HFFc6 (cell line): ENCODE data around the gene HYDIN. TPM values are rescaled to one million over a fixed set of nuclear protein-coding genes. Genes with fewer than 3 reads are reported as not detected.
"Not testable (repeated sequence)": the region's sequence is repeated elsewhere in the genome, so short reads cannot be mapped to it uniquely, and the experiment has no call there.

Experiments
- DNase-seq: peaks from one replicate; pipeline ENCODE4 v3.0.0-alpha.2; 2018
- H3K27ac Mint-ChIP-seq: 2 replicates; pipeline ENCODE4 v1.8.0; 2020; ENCODE audit warnings: mild to moderate bottlenecking, mixed read lengths
- H3K27me3 Mint-ChIP-seq: 2 replicates; pipeline ENCODE4 v1.8.0; 2021; ENCODE audit warnings: mild to moderate bottlenecking, moderate library complexity, mixed read lengths; ENCODE audit not compliant: insufficient read depth
- H3K36me3 Mint-ChIP-seq: 2 replicates; pipeline ENCODE4 v1.8.0; 2021; ENCODE audit warnings: low read depth, mixed read lengths
- H3K4me1 Mint-ChIP-seq: 2 replicates; pipeline ENCODE4 v1.8.0; 2020; ENCODE audit warnings: low read depth, mixed read lengths
- H3K4me3 Mint-ChIP-seq: 2 replicates; pipeline ENCODE4 v1.8.0; 2020; ENCODE audit warnings: mild to moderate bottlenecking, moderate library complexity, mixed read lengths
- H3K9me3 Mint-ChIP-seq: 2 replicates; pipeline ENCODE4 v1.8.0; 2020; ENCODE audit warnings: mild to moderate bottlenecking, mixed read lengths
- total RNA-seq, 6 experiments: library from RNA; stranded (reverse); fragmentation: NEBNext Ultra II Directional; extraction: Animal tissue kit (Norgen Biotek cat#: 25700); gene quantifications; 2 replicates in 1 of 6; 3 replicates in 5 of 6; pipeline ENCODE4 v1.2.3, GENCODE V29; 2021

HYDIN gene
- total RNA-seq, 6 experiments from 2014 or later, result 0.05 TPM; not detected in 5

DNA sequence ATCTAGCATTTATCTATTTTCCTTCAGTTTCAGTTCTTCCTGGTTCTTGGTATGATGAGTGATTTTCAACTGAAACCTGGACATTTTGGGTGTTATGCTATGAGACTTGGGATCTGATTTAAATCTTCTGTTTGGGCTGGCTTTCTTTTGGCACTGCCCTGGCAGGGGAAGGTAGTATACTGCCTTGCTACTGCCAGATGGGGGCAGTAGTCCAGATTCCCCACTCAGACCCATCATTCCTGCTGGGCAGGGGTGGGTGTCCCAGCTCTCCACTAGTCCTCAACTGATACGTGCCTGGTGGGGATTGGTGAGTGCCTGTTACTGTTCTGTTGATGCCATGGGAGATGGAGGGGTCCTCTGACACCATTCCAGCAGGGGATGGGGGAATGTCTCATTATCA, 342.3 kb downstream of the HYDIN start:
- not testable (repeated sequence) for DNase-seq, H3K36me3 Mint-ChIP-seq, H3K9me3 Mint-ChIP-seq, H3K27me3 Mint-ChIP-seq, H3K4me3 Mint-ChIP-seq, H3K4me1 Mint-ChIP-seq, H3K27ac Mint-ChIP-seq

DNA sequence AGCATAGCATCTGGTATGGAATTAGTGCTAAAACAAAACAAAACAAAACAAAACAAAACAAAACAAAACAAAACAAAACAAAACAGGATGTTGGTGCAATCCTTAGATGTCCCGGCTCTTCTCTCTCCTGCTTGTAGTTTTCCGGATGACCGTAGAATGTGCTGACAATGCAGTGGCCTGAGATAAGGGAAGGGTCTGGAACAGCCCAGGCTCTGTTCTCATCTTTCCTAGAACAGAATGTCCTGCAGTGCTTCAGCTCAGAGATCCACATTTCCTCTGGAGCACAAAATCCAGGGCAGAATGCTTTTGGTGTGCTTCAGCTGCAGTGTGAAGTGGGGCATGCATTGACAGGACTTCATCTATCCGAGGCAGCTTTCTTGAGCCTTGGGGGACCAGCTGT, 345.9 kb downstream of the HYDIN start:
- H3K9me3 Mint-ChIP-seq, H3K4me1 Mint-ChIP-seq, DNase-seq, H3K27ac Mint-ChIP-seq, H3K36me3 Mint-ChIP-seq, H3K27me3 Mint-ChIP-seq, H3K4me3 Mint-ChIP-seq: not testable (repeated sequence)

DNA sequence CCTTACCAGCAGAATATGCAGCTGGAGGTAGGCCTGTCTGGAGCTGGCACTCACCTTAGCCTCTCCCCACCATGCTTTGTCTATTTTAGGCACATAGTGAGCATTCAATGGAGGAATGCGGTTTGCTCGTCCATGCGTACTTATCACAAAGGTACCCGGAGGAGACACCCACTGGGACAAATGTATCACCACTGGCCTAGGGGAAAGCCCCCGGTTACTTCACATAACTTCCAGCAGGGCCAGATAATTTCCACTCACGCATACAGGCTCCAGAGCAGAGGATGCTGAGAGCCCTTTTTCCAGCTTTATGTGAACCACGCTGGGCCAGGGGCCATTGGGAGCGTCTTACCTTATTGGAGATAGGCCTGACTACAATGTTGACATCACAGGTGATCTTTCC, 348.2 kb downstream of the HYDIN start:
- H3K4me1 Mint-ChIP-seq, H3K27ac Mint-ChIP-seq, H3K9me3 Mint-ChIP-seq, H3K36me3 Mint-ChIP-seq, H3K27me3 Mint-ChIP-seq, H3K4me3 Mint-ChIP-seq, DNase-seq: not testable (repeated sequence)

DNA sequence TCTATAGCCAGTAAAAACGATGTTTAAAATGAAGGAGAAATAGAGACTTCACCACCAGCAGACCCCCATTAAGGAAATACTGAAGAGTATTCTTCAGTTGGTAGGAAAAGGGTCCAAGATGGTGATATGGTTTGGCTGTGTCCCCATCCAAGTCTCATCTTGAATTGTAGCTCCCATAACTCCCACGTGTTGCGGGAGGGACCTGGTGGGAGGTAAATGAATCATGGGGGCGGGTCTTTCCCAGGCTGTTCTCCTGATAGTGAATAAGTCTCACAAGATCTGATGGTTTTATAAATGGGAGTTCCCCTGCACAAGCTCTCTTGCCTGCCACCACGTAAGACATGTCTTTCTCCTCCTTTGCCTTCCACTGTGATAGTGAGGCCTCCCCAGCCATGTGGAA, 352.6 kb downstream of the HYDIN start:
- H3K27me3 Mint-ChIP-seq, H3K27ac Mint-ChIP-seq, H3K4me1 Mint-ChIP-seq, H3K36me3 Mint-ChIP-seq, H3K9me3 Mint-ChIP-seq, H3K4me3 Mint-ChIP-seq, DNase-seq: not testable (repeated sequence)

DNA sequence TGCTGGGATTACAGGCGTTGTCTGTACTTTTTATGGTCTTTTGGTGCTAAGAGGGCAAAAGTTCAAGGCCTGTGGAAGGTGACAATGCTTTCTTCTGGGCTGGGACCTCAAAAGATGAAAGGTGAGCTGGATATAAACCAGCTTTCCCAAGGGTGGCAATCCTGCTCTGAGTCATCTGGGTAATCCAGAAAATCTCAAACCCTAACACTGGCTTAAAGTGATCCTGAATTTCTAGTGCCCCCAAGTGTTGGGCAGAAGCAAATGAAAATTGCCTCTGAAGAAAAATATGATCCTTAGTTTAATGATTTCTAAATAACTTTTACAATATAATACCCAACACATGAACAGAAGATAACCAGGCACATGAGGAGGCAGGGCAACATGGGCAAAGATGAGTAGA, 354.1 kb downstream of the HYDIN start:
- not testable (repeated sequence) for DNase-seq

DNA sequence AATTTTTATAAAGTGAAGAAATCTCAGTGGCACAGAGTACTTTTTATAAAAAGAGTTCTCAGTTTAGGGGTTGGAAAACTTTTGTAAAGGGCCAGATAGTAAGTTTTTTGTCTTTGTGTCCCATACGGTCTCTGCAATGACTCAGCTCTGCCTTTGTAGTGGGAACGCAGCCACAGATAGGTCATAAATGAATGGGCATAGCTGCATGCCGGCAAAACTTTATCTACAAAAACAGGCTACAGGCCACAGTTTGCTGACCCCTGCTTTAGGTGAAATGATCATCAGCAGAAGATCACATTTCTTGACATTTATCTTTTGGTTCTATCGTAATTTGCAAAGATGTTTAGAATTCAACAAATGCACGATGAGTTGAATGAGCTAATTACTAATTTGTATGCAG, 365.8 kb downstream of the HYDIN start:
- H3K27ac Mint-ChIP-seq, H3K9me3 Mint-ChIP-seq, H3K4me1 Mint-ChIP-seq, H3K4me3 Mint-ChIP-seq, DNase-seq, H3K36me3 Mint-ChIP-seq, H3K27me3 Mint-ChIP-seq: not testable (repeated sequence)

More for the DNA sequence above, 354.1 kb downstream of the HYDIN start:
- H3K9me3 Mint-ChIP-seq, H3K27me3 Mint-ChIP-seq, H3K4me3 Mint-ChIP-seq, H3K36me3 Mint-ChIP-seq, H3K27ac Mint-ChIP-seq, H3K4me1 Mint-ChIP-seq: not testable (repeated sequence)

DNA sequence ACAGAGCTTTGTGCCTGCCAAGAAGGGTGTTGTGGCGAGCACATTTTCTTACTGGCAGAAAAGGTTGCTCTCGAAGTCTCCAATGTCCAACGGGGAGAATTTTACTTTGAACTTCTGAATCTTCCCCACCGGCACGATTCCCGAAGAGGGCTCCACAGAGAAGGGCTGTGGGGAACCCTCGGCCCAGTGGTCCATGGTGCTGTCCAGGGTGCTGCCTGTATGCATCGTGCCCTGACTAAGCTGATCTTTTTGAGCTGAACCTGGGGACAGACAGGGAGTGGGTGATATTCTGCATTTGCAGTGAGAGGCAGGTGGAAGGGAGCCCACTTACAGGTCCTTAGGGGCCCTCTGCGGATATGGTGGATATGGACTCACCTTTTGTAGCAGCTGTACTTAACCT, 368.5 kb downstream of the HYDIN start:
- H3K27me3 Mint-ChIP-seq, H3K27ac Mint-ChIP-seq, H3K9me3 Mint-ChIP-seq, H3K36me3 Mint-ChIP-seq, H3K4me3 Mint-ChIP-seq, DNase-seq, H3K4me1 Mint-ChIP-seq: not testable (repeated sequence)

DNA sequence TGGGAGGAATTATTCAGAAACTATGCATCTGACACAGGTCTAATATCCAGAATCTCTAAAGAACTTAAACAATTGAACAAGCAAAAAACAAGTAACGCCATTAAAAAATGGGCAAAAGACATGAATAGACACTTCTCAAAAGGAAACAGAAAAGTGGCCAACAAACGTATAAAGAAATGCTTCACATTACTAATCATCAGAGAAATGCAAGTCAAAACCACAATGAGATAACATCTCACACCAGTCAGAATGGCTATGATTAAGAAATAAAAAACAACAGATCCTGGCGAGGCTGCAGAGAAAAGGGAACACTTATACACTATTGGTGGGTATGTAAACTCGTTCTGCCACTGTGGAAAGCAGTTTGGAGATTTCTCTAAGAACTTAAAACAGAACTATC, 379.2 kb downstream of the HYDIN start:
- H3K4me1 Mint-ChIP-seq, H3K36me3 Mint-ChIP-seq, H3K27ac Mint-ChIP-seq, H3K27me3 Mint-ChIP-seq, H3K9me3 Mint-ChIP-seq, H3K4me3 Mint-ChIP-seq: not testable (repeated sequence)
- peak; percentile 74 for DNase-seq

DNA sequence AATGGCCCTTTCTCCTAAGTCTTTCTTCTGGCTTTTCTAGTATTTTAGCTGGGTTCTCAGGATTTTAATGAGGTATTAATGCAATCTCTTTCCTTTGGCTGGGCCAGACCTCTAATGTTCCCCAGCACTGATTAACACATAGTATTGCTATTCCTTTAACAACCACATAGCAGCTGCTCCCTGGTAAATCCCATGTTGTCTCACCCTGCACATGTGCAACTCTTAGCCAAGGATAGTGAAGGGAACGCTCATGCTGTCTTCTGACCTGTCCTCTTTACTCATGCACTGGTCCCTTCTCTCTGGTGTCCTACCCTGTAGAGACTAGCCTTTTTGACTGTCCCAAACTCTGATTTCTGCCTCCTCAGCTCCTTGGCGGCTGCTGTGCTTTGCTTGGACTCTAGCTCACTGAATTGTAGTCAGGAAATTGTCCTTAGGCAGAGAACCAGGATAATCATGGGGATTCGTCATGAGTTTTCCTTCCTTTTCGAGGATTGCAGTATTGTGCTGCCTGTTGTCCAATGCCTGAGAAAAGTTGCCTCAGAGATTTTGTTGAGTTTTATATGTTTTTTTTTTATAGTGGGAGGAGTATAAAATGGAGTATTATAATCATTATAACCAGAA, 406.9 kb downstream of the HYDIN start:
- H3K27ac Mint-ChIP-seq, H3K4me1 Mint-ChIP-seq, H3K4me3 Mint-ChIP-seq, H3K27me3 Mint-ChIP-seq, H3K9me3 Mint-ChIP-seq, H3K36me3 Mint-ChIP-seq, DNase-seq: not testable (repeated sequence)

DNA sequence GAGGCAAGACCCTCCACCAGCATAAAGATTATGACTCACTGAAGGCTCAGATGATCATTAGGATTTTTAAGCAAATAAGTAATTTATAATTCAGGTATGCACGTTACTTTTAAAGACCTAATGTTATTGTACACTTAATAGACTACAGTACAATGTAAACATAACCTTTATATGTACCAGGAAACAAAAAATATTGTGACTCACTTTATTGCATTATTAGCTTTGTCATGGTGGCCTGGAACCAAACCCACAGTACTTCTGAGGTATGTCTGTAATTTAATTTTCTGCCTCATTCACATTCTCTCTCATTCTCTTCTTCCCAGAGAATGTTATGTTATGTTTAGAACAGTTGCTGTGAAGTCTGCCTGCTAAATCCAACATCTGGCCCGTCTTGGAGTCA, 407.8 kb downstream of the HYDIN start:
- H3K9me3 Mint-ChIP-seq, H3K27ac Mint-ChIP-seq, H3K27me3 Mint-ChIP-seq, DNase-seq, H3K4me3 Mint-ChIP-seq, H3K4me1 Mint-ChIP-seq, H3K36me3 Mint-ChIP-seq: not testable (repeated sequence)

DNA sequence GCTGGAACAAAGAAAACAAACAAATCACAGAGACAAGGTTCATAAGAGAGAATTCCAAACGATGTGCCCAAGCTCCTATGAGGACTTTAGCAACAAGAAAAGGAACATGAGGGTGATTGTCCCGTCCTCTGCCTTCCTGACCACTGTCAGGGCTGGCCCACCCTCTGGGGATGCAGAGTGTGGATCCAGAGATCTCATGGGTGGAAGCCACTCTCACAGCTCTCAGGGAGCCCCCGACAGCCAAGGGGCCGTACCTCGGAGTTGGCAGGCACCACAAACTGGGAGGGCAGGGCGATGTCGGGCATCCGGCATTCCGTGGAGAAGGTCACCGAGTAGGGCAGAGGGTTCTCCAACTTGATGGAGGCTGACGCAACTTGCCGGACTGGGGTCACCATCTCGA, 412.4 kb downstream of the HYDIN start:
- not testable (repeated sequence) for H3K4me3 Mint-ChIP-seq, H3K36me3 Mint-ChIP-seq, DNase-seq, H3K9me3 Mint-ChIP-seq, H3K4me1 Mint-ChIP-seq, H3K27ac Mint-ChIP-seq, H3K27me3 Mint-ChIP-seq
